H1 (cell line): ENCODE results near the gene KPNA1. TPM values are rescaled to one million over a fixed set of nuclear protein-coding genes. Genes with fewer than 3 reads are reported as not detected.

Source experiments
- CEBPB ChIP-seq: IDR thresholded peaks from 2 replicates; pipeline ENCODE4 v1.6.1; 2012; ENCODE audit warnings: low read depth, low read length
- EZH2 ChIP-seq: fragments of 200-600 bp; sonication (generic); IDR thresholded peaks from 2 replicates; pipeline ENCODE4 v1.7.1; 2012; ENCODE audit warnings: low read depth, mild to moderate bottlenecking, moderate library complexity, low read length, inconsistent platforms; ENCODE audit not compliant: severe bottlenecking
- RFX5 ChIP-seq: IDR thresholded peaks from 2 replicates; pipeline ENCODE4 v1.6.1; 2011; ENCODE audit warnings: low read depth, low read length, improper control_type of control experiment, borderline replicate concordance
- SP1 ChIP-seq: IDR thresholded peaks from 2 replicates; pipeline ENCODE4 v1.6.1; 2011; ENCODE audit warnings: low read depth, low read length
- polyA plus RNA-seq, 7 experiments: library from polyadenylated mRNA; depleted of rRNA in 3 of 7; stranded (reverse) in 5 of 7; unstranded in 2 of 7; fragments of >200 nt in 5 of 7; fragments of 200-250 nt in 2 of 7; gene quantifications; 1 replicate in 5 of 7; 2 replicates in 1 of 7; 4 replicates in 1 of 7; pipeline versions ENCODE4 v1.2.1 to v1.2.3, GENCODE V29; 2011 to 2013; ENCODE audit warnings: missing spikeins in 2 of 7, mixed read lengths in 2 of 7
- total RNA-seq: library from RNA; stranded (reverse); fragmentation: NEBNext Ultra II Directional; extraction: Animal tissue kit (Norgen Biotek cat#: 25700); gene quantifications from 2 replicates; pipeline ENCODE4 v1.2.1, GENCODE V29; 2021
- TF ChIP-seq, protein P1 (sequence below): fragments of 300-600 bp; sonication (generic); IDR thresholded peaks from 2 replicates; pipeline ENCODE4 v1.7.1; 2012; ENCODE audit warnings: low read length, moderate library complexity, mild to moderate bottlenecking, inconsistent platforms; ENCODE audit not compliant: insufficient replicate concordance
- TF ChIP-seq, protein P2 (sequence below): IDR thresholded peaks from 2 replicates; pipeline ENCODE4 v1.6.1; 2011; ENCODE audit warnings: low read depth, mild to moderate bottlenecking, low read length; ENCODE audit not compliant: insufficient read depth

Gene KPNA1
- total and polyA plus RNA-seq, 2 of the 8 experiments (the other 6 are each of a cell fraction or from before 2014, with no cell fraction given), result 14.8 to 63.0 TPM

DNA sequence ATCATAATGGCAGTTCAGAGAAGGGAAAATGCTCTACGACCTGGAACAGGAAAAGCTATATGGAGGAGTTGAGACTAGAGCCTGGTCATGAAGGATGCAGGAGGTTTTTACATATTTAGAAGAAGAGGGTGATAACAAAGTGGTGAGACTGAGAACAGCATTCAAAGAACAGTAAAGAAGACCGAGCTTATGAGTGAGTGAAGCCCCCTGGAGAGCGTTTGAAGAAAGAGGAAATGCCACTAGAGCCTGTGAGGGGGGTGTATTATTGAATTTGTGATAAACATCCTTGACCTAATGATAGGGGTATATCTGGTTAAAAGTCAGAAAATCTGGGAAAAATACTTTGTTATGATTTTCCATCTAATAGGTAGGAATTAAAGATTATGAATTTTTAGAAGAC, 45.2 kb upstream of the KPNA1 start (continued):
- TF ChIP-seq, protein P1, sequence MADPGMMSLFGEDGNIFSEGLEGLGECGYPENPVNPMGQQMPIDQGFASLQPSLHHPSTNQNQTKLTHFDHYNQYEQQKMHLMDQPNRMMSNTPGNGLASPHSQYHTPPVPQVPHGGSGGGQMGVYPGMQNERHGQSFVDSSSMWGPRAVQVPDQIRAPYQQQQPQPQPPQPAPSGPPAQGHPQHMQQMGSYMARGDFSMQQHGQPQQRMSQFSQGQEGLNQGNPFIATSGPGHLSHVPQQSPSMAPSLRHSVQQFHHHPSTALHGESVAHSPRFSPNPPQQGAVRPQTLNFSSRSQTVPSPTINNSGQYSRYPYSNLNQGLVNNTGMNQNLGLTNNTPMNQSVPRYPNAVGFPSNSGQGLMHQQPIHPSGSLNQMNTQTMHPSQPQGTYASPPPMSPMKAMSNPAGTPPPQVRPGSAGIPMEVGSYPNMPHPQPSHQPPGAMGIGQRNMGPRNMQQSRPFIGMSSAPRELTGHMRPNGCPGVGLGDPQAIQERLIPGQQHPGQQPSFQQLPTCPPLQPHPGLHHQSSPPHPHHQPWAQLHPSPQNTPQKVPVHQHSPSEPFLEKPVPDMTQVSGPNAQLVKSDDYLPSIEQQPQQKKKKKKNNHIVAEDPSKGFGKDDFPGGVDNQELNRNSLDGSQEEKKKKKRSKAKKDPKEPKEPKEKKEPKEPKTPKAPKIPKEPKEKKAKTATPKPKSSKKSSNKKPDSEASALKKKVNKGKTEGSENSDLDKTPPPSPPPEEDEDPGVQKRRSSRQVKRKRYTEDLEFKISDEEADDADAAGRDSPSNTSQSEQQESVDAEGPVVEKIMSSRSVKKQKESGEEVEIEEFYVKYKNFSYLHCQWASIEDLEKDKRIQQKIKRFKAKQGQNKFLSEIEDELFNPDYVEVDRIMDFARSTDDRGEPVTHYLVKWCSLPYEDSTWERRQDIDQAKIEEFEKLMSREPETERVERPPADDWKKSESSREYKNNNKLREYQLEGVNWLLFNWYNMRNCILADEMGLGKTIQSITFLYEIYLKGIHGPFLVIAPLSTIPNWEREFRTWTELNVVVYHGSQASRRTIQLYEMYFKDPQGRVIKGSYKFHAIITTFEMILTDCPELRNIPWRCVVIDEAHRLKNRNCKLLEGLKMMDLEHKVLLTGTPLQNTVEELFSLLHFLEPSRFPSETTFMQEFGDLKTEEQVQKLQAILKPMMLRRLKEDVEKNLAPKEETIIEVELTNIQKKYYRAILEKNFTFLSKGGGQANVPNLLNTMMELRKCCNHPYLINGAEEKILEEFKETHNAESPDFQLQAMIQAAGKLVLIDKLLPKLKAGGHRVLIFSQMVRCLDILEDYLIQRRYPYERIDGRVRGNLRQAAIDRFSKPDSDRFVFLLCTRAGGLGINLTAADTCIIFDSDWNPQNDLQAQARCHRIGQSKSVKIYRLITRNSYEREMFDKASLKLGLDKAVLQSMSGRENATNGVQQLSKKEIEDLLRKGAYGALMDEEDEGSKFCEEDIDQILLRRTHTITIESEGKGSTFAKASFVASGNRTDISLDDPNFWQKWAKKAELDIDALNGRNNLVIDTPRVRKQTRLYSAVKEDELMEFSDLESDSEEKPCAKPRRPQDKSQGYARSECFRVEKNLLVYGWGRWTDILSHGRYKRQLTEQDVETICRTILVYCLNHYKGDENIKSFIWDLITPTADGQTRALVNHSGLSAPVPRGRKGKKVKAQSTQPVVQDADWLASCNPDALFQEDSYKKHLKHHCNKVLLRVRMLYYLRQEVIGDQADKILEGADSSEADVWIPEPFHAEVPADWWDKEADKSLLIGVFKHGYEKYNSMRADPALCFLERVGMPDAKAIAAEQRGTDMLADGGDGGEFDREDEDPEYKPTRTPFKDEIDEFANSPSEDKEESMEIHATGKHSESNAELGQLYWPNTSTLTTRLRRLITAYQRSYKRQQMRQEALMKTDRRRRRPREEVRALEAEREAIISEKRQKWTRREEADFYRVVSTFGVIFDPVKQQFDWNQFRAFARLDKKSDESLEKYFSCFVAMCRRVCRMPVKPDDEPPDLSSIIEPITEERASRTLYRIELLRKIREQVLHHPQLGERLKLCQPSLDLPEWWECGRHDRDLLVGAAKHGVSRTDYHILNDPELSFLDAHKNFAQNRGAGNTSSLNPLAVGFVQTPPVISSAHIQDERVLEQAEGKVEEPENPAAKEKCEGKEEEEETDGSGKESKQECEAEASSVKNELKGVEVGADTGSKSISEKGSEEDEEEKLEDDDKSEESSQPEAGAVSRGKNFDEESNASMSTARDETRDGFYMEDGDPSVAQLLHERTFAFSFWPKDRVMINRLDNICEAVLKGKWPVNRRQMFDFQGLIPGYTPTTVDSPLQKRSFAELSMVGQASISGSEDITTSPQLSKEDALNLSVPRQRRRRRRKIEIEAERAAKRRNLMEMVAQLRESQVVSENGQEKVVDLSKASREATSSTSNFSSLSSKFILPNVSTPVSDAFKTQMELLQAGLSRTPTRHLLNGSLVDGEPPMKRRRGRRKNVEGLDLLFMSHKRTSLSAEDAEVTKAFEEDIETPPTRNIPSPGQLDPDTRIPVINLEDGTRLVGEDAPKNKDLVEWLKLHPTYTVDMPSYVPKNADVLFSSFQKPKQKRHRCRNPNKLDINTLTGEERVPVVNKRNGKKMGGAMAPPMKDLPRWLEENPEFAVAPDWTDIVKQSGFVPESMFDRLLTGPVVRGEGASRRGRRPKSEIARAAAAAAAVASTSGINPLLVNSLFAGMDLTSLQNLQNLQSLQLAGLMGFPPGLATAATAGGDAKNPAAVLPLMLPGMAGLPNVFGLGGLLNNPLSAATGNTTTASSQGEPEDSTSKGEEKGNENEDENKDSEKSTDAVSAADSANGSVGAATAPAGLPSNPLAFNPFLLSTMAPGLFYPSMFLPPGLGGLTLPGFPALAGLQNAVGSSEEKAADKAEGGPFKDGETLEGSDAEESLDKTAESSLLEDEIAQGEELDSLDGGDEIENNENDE, result no peak
- TF ChIP-seq CEBPB, result no peak
- TF ChIP-seq SP1, result no peak
- TF ChIP-seq, protein P2, sequence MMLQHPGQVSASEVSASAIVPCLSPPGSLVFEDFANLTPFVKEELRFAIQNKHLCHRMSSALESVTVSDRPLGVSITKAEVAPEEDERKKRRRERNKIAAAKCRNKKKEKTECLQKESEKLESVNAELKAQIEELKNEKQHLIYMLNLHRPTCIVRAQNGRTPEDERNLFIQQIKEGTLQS, result no peak
- no peak for TF ChIP-seq RFX5
- no peak for TF ChIP-seq EZH2
